CD4-positive, alpha-beta T cell treated with Interleukin-12 subunit alpha and Interleukin-12 subunit beta, for 1 hour (primary cell): ENCODE results near the gene PIAS2.
"Not testable (repeated sequence)": the region's sequence is repeated elsewhere in the genome, so short reads cannot be mapped to it uniquely, and the experiment has no call there.

Source experiments
- DNase-seq: peaks from one replicate; pipeline ENCODE4 v3.0.0-alpha.2; 2020

The PIAS2 gene

DNA sequence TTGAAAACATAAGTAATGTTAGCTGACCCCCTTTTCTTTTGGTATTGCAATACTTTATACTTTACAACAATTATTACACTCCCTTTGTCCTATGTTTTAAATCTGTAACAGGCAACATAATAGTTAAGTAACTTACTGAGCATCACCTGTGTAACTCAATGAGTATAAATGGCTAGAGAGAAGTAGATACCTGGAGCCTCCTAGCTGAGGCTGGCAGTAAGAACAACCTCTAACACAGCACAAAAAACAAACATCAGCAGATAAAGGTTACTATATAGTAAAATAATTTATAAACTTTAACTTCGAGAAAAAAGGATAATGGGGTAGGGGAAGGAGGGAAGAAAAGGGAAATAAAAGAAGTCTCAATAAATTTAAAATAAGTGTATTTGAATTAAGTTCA is 87.4 kb downstream of the PIAS2 start:
- DNase-seq = no peak

DNA sequence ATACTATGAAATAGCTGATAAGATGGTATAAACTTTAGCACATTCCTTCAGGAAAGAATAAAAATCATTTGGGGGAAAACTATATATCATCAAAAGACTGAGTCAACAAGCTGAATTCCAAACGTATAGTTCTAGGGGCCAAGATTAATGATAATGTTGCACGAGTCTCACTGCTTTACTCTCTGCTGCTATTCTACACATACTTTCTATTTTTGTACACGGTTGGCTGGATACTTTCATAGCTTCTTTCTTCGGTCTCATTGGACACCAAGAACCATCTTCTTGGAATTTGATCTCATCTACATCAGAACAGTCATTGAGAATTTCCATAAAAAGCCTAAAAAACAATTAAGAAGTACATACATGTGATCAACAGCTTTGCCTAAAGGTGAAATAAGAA is 87.8 kb downstream of the PIAS2 start:
- DNase-seq = no peak

- no peak for DNase-seq
These were observed 95.2 kb downstream of the PIAS2 start for GRCh38 chr18:46821856-46822711.

- no peak for DNase-seq
These were observed 96.4 kb downstream of the PIAS2 start for GRCh38 chr18:46820863-46821262.

DNA sequence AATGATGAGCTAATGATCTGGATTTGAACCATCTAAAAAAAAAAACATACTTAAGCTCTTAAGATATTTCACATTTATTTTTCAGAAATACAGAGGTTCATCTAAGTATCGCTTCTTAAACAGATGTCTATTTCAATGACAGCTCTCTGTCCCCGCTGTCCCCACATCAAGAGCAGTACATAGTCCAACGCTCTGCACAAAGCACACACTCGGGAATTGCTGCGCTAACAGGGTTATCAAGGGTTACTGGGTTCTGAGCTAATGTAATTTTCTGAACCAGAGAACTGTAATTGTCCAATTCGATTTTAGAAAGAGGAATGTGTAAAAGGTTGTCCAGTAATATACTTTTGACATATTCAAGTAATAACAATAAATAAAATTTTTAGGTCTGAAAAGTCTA is 101.6 kb downstream of the PIAS2 start:
- DNase-seq = no peak

DNA sequence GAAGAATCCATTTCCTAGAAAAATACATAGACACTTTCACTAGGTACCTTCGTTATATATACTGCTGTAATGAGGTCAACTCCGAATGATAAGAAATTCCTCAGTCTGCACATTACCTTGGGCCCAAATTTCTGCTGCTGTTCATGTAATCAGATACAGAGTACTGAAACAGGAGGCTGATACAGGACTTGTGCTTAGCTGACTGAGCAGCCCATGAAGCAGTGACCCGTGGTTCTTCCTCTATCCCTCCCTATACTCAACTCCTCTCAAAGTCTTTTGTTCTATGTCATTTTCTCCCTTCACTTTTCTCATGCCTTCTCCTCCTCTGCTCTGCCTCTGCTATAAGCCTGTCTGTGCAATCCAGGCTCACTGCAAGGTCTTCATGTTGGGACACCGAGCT is 102.9 kb downstream of the PIAS2 start:
- no peak for DNase-seq

GRCh38 chr18:46812311-46812710 is 105.0 kb downstream of the PIAS2 start:
- no peak for DNase-seq

DNA sequence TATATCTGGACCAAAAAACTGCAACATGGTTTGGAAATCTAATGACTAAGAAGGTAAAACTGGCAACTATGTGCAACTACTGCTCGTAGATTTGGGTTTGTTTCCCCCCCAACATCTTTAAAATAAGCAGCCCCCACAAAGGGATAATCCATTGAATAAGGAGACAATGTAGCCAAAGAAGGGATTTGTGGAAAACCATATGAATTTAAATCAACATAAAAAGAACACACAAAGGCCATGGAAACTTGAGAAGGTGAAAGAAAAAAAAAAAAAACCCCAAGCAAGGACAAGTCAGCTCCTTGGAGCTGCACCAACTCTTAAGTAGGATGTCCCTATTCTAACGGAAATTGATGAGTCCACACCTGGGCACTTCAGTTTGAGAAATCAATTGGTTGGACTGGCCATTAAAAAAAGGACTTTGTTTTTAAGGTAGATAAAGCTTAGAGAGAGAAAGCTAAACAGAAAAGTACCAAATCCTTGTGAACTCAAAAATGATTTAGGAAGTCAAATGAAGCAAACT is 106.8 kb downstream of the PIAS2 start:
- DNase-seq = no peak

DNA sequence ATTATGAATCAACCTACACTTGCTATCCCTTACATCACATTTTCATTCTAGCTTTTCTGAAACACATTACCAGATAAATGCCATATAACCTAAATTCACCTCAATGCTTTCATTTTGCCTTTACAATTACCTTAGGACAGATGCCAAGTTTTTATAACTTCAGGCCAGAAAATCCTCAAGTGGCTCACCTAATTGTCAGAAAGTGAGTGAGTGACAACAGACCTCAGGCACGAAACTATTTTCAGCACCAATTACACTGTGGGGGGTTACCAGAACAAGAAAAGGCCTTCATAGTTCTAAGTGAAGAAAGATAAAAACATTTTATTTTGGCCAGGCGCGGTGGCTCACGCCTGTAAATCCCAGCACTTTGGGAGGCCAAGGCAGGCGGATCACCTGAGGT is 108.2 kb downstream of the PIAS2 start:
- no peak for DNase-seq

DNA sequence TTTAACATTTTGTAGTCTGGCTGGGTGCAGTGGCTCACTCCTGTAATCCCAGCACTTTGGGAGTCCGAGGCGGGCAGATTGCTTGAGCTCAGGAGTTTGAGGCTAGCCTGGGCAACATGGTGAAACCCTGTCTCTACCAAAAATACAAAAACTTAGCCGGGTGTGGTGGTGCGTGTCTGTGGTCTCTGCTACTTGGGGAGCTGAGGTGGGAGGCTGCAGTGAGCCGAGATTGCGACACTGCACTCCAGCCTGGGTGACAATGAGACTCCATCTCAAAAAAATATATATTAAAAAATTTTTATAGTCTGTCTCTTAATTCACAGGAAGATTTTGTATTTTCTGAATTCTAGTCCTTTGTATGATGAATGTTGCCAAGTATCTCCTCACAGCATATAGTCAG is 121.4 kb downstream of the PIAS2 start:
- DNase-seq = not testable (repeated sequence)

- DNase-seq = no peak
These were observed 122.7 kb downstream of the PIAS2 start for GRCh38 chr18:46794607-46795006.

DNA sequence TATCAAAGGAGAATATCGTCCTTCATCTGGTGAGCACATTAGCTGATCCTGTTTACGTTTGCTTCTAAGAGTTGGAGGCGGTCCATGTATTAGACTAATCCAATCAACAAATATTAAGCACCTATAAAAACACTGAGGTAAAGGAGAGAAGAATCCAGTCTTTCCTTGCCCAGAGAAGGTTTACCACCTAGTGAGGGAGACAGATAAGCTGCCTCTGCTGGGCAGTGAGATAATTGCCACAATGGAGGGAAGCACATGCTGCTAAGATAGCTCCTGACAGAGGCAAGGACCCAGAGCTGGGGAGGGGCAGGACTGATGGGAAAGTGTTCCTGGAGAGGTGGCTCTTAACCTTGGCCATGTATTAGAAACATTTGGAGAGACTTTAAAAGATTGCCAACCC is 123.7 kb downstream of the PIAS2 start:
- no peak for DNase-seq

- no peak for DNase-seq
These were observed 128.2 kb downstream of the PIAS2 start for GRCh38 chr18:46789088-46789487.

DNA sequence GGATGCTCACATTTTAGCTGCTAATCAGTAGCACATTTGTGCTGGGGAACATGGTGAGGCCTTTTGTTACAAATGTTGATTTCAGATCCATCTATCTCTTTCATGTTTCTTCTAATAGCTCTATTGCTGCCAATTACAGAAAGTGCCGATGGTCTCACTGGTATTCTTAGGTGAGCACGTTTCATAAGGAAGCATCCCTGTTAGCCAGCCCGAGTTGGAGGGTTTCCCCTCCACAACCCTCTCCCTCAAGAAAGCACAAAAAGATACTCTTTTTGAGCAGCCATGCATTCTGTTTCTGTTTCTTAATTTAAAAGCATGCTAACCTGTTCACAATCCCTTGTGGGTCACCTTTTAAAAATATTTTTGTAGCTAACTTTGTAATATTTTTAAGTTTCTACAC is 129.6 kb downstream of the PIAS2 start:
- no peak for DNase-seq

DNA sequence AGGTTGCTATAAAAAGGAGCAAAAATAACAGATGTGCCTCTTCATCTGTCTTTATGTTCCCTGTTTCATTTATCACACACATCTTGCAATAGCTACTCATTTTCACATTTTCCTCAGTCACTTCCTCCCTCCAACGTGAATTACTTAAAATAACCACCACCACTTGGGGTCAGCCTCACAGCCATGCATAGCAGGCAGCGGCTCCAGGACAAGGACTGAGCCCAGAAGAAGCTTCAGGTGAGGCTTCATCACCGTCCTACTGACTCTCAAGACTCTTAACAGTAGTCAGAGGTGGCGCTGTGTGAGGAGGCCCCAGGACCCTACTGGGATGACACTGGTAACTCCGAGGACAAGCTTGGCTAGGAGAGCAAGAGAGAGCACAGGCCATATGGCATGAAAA is 144.9 kb downstream of the PIAS2 start:
- no peak for DNase-seq

GRCh38 chr18:46771141-46771540 is 146.2 kb downstream of the PIAS2 start:
- DNase-seq = no peak

DNA sequence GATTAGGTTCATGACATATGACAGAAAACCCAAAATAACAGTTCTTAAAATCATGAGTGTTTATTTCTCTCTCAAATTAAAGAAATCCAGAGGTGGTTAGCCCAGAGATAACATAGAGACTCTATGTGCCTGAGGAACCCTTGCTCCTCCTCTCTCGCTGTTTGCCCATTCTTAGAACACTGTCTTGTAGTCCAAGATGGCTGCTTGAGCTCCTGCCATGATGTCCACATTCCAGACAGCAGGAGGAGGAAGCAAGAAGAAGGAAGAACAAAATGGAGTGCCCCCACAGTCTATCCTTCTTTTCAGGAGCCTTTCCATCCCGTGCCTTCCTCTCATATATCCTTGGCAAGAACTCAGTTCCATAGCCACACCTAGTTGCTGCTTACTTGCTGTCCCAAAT is 146.6 kb downstream of the PIAS2 start:
- no peak for DNase-seq

- DNase-seq = no peak
These were observed 149.0 kb downstream of the PIAS2 start for GRCh38 chr18:46768166-46768921.

GRCh38 chr18:46767217-46767616 is 150.1 kb downstream of the PIAS2 start:
- no peak for DNase-seq

- no peak for DNase-seq
These were observed 152.7 kb downstream of the PIAS2 start for GRCh38 chr18:46764586-46764985.

DNA sequence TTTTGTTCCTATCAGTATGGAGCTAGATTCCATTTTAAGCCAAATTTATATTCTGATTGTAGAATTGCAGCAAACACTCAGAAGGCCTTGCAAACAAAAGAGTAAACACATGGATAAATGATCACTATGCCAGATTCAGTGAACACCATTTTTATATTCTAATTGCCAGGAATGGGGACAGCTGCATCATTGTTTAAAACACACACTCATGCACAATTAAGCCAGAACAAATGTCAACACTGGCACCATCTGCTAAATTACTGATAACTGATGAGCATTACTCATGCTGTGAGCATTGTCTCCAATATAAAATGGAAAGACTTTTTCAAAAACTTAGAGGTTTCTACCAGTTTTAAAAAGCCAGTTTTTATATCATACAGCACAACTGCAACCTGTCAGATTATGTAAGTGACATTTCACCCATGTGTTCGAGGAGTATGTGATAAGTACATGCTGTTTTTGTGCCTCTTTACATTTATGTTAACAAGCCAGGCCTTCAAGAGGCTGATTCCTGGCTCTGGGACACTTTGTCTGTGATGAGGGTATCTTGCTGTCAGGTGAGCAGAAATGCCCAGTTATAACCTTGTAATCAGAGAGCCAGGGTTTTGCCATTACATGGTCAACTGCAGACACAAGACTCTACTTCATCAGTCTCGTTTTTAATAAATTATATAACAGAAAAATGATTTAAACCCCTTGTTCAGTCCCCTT is 156.1 kb downstream of the PIAS2 start:
- no peak for DNase-seq

GRCh38 chr18:46759890-46760289 is 157.4 kb downstream of the PIAS2 start:
- no peak for DNase-seq

DNA sequence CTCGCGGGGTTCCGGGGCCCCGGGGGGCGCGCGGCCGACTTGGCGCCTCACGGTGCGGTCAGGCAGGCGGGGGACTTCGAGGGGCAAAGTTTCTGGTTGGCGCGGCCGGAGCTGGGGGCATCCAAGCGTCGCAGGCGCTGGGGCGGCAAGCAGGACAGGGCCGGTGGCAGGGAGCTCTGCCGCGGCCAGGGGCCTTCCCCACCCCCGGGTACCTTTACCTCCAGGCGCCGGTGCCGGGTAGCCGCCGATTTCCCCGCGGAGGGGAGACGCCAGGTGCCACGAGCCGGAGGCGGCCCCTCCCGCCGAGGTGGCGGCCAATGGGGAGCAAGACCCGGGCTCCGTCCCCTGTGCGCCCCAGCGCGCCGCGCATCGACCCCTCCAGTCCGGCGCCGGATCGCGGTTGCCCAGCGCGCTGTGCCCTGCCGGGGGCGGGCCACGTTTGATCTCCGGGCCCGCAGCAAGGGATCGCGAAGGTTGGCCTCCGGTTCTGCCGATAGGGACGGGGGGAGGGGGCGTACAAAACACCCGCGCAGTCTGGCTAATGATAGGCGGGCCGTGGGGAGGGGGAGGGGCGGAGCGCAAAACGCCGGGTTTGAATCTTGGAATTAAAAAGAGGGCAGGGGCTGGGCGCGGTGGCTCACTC is 160.6 kb downstream of the PIAS2 start, which contains the start of gene ST8SIA5:
TSS of gene ST8SIA5 (minus strand) at position 495 of the 643 bp plus-strand sequence. CDS start 545 bp downstream, outside the sequence.
- no peak for DNase-seq
